ENCODE data around the gene PANK2.
"Not testable (repeated sequence)": the region's sequence is repeated elsewhere in the genome, so short reads cannot be mapped to it uniquely, and the experiment has no call there.

PANK2 gene

DNA sequence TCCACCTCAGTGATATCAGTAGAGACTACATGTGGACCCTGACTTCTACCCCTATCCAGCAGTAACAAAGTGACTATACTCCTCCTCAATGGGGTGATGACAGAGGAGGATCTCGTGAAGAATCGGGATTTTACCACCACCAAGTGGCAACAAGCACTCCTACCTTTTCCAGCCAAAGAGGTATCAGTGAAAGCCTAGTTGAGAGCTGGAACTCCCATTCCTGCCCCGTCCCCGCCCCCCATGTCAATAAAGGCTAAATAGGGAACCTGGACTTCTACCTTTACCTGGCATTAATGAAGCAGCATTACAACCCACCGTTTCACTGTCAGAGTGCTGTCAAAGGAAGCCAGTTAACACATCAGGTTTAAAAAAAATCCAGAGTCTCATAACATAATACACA, 80.8 kb downstream of the PANK2 start:
- DNase-seq = no peak
- Histone ChIP-seq H3K4me1 (ENCODE audit: control extremely low read depth in 1 of 4, control insufficient read depth in 4 of 4, insufficient read depth in 4 of 4, low read length in 3 of 4) (no peaks in the 10 kb centered on the region), H3K27me3 (replicated peaks in 2 of 5; ENCODE audit: control insufficient read depth in 4 of 5, insufficient read depth in 5 of 5, low read length in 4 of 5) (no peaks in the 10 kb centered on the region), H3K9me3 (ENCODE audit: control extremely low read depth in 1 of 5, control insufficient read depth in 4 of 5, insufficient read depth in 2 of 5, low read depth in 1 of 5, low read length in 4 of 5) (peaks cover 0 to 2% (median 0%) of the 10 kb centered on the region in 5 experiments), H3K27ac (ENCODE audit: insufficient read depth in 1 of 2, low read depth in 1 of 2, low read length in 2 of 2, poor library complexity in 1 of 2, severe bottlenecking in 2 of 2) (no peak overlapping the region), H3K36me3 (ENCODE audit: control insufficient read depth in 4 of 4, insufficient read depth in 4 of 4, low read length in 3 of 4) (peaks cover 11 to 34% (median 25%) of the 10 kb centered on the region in 4 experiments), H3K4me3 (ENCODE audit: control insufficient read depth in 1 of 7, extremely low read depth in 1 of 7, insufficient read depth in 4 of 7, low read depth in 2 of 7, low read length in 6 of 7) (no peak overlapping the region)
- WGBS (ENCODE audit: insufficient coverage) = 100% methylated on average over 5 of the region's 5 CpGs
- ChIA-PET CTCF (interaction anchor here (0.9 to 1.2 kb wide), 4 partner anchors 31 to 138 kb away, joined by 3 read pairs; no protein-coding TSS in a partner anchor), POLR2A (no interaction called here)

DNA sequence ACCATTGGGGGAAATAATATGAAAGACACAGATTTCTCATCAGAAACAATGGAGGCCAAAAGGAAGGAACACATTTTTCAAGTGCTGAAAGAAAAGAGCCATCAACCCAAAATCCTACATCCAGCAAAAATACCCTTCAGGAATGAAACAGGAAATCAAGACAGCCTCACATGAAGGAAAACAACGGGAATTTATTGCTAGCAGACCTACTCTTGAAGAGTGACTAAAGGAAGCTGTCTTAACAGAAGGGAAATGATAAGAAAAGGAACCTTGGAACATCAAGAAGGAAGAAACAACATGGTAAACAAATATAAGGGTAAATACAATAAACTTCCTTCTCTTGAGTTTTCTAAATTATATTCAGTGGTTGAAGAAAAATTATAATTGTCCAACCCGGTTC, 82.0 kb downstream of the PANK2 start:
- CTCF ChIA-PET = interaction anchor here (0.8 kb wide), 1 partner anchor 113 kb away, joined by 3 read pairs; no protein-coding TSS in a partner anchor
- peaks cover 13 to 38% (median 27%) of the 10 kb centered on the region in 4 experiments for H3K36me3 ChIP-seq (ENCODE audit: control insufficient read depth in 4 of 4, insufficient read depth in 4 of 4, low read length in 3 of 4)

DNA sequence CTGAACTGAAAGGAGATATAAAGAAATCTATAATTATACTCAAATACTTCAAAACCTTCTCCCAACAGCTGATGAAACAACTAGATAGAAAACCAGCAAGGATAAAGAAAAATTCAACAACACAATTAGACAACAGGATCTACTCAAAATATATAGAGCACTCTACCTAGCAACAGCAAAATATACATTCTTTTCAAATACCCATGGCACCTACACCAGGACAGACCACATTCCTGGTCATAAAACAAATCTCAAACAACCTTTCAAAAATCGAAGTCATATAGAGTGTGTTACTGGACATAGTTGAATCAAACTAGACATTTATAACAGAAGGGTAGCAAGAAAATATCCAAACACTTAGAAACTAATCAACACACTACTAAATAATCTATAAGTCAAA, 83.0 kb downstream of the PANK2 start:
- Histone ChIP-seq H3K9me3 (ENCODE audit: control extremely low read depth in 1 of 5, control insufficient read depth in 4 of 5, insufficient read depth in 2 of 5, low read depth in 1 of 5, low read length in 4 of 5) (peaks cover 0 to 2% (median 0%) of the 10 kb centered on the region in 5 experiments), H3K4me3 (ENCODE audit: control insufficient read depth in 1 of 7, extremely low read depth in 1 of 7, insufficient read depth in 4 of 7, low read depth in 2 of 7, low read length in 6 of 7) (no peak overlapping the region), H3K4me1 (ENCODE audit: control extremely low read depth in 1 of 4, control insufficient read depth in 4 of 4, insufficient read depth in 4 of 4, low read length in 3 of 4) (no peaks in the 10 kb centered on the region), H3K36me3 (ENCODE audit: control insufficient read depth in 4 of 4, insufficient read depth in 4 of 4, low read length in 3 of 4) (peaks cover 8 to 30% (median 22%) of the 10 kb centered on the region in 4 experiments), H3K27me3 (replicated peaks in 2 of 5; ENCODE audit: control insufficient read depth in 4 of 5, insufficient read depth in 5 of 5, low read length in 4 of 5) (no peaks in the 10 kb centered on the region), H3K27ac (ENCODE audit: insufficient read depth in 1 of 2, low read depth in 1 of 2, low read length in 2 of 2, poor library complexity in 1 of 2, severe bottlenecking in 2 of 2) (no peak overlapping the region)
- POLR2A ChIA-PET = no interaction called here
- WGBS (ENCODE audit: insufficient coverage) = no CpG with 5 or more reads among the region's 1 CpG
- CTCF ChIA-PET = interaction anchor here (0.8 kb wide), 1 partner anchor 112 kb away, joined by 3 read pairs; no protein-coding TSS in a partner anchor
- DNase-seq = no peak

More for the DNA sequence above, 82.0 kb downstream of the PANK2 start:
- no peaks in the 10 kb centered on the region for H3K27me3 ChIP-seq (replicated peaks in 2 of 5; ENCODE audit: control insufficient read depth in 4 of 5, insufficient read depth in 5 of 5, low read length in 4 of 5)
- H3K9me3 ChIP-seq (ENCODE audit: control extremely low read depth in 1 of 5, control insufficient read depth in 4 of 5, insufficient read depth in 2 of 5, low read depth in 1 of 5, low read length in 4 of 5) = peaks cover 0 to 2% (median 0%) of the 10 kb centered on the region in 5 experiments
- H3K4me3 ChIP-seq (ENCODE audit: control insufficient read depth in 1 of 7, extremely low read depth in 1 of 7, insufficient read depth in 4 of 7, low read depth in 2 of 7, low read length in 6 of 7) = no peak overlapping the region
- no peaks in the 10 kb centered on the region for H3K4me1 ChIP-seq (ENCODE audit: control extremely low read depth in 1 of 4, control insufficient read depth in 4 of 4, insufficient read depth in 4 of 4, low read length in 3 of 4)
- DNase-seq = no peak
- WGBS (ENCODE audit: insufficient coverage) = no CpG with 5 or more reads among the region's 2 CpGs
- POLR2A ChIA-PET = no interaction called here
- H3K27ac ChIP-seq (ENCODE audit: insufficient read depth in 1 of 2, low read depth in 1 of 2, low read length in 2 of 2, poor library complexity in 1 of 2, severe bottlenecking in 2 of 2) = no peak overlapping the region

DNA sequence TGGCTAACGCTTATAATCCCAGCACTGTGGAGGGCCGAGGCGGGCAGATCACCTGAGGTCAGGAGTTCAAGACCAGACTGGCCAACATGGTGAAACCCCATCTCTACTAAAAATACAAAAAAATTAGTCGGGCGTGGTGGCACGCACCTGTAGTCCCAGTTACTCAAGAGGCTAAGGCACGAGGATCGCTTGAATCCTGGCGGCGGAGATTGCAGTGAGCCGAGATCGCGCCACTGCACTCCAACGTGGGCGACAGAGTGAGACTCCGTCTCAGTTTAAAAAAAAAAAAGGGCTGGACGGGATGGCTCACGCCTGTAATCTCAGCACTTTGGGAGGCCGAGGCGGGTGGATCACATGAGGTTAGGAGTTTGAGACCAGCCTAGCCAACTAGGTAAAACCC, 83.4 kb downstream of the PANK2 start:
- H3K9me3 ChIP-seq (ENCODE audit: control extremely low read depth in 1 of 5, control insufficient read depth in 4 of 5, insufficient read depth in 2 of 5, low read depth in 1 of 5, low read length in 4 of 5); H3K4me3 ChIP-seq (ENCODE audit: control insufficient read depth in 1 of 7, extremely low read depth in 1 of 7, insufficient read depth in 4 of 7, low read depth in 2 of 7, low read length in 6 of 7); H3K4me1 ChIP-seq (ENCODE audit: control extremely low read depth in 1 of 4, control insufficient read depth in 4 of 4, insufficient read depth in 4 of 4, low read length in 3 of 4); POLR2A ChIA-PET; H3K27ac ChIP-seq (ENCODE audit: insufficient read depth in 1 of 2, low read depth in 1 of 2, low read length in 2 of 2, poor library complexity in 1 of 2, severe bottlenecking in 2 of 2); DNase-seq; H3K27me3 ChIP-seq (replicated peaks in 2 of 5; ENCODE audit: control insufficient read depth in 4 of 5, insufficient read depth in 5 of 5, low read length in 4 of 5): not testable (repeated sequence)
- H3K36me3 ChIP-seq (ENCODE audit: control insufficient read depth in 4 of 4, insufficient read depth in 4 of 4, low read length in 3 of 4) = peaks cover 8 to 26% (median 19%) of the 10 kb centered on the region in 4 experiments
- CTCF ChIA-PET = interaction anchor here (0.6 to 0.7 kb wide), 2 partner anchors 32 to 111 kb away, joined by 4 read pairs; no protein-coding TSS in a partner anchor
- WGBS (ENCODE audit: insufficient coverage) = 98% methylated on average over 14 of the region's 20 CpGs

DNA sequence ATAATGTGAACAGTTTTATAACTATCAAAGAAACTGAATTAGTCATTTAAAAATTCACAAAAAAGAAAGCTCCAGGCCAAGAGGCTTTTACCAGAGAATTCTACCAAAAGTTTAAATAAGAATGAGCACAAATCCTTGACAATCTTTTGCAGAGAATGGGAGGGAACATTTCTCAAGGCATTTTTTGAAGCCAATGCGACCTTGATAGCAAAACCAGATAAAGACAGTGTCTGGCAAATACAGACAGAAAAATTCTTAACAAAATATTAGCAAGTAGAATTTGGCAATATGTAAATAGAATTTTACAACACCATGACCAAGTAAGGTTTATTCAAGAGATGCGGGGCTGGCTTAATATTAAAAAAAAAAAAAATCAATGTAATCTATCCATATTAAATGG, 84.5 kb downstream of the PANK2 start:
- POLR2A ChIA-PET = no interaction called here
- Histone ChIP-seq H3K4me1 (ENCODE audit: control extremely low read depth in 1 of 4, control insufficient read depth in 4 of 4, insufficient read depth in 4 of 4, low read length in 3 of 4) (no peaks in the 10 kb centered on the region), H3K27ac (ENCODE audit: insufficient read depth in 1 of 2, low read depth in 1 of 2, low read length in 2 of 2, poor library complexity in 1 of 2, severe bottlenecking in 2 of 2) (no peak overlapping the region), H3K9me3 (ENCODE audit: control extremely low read depth in 1 of 5, control insufficient read depth in 4 of 5, insufficient read depth in 2 of 5, low read depth in 1 of 5, low read length in 4 of 5) (peaks cover 0 to 2% (median 0%) of the 10 kb centered on the region in 5 experiments), H3K4me3 (ENCODE audit: control insufficient read depth in 1 of 7, extremely low read depth in 1 of 7, insufficient read depth in 4 of 7, low read depth in 2 of 7, low read length in 6 of 7) (no peak overlapping the region), H3K27me3 (replicated peaks in 2 of 5; ENCODE audit: control insufficient read depth in 4 of 5, insufficient read depth in 5 of 5, low read length in 4 of 5) (no peaks in the 10 kb centered on the region), H3K36me3 (ENCODE audit: control insufficient read depth in 4 of 4, insufficient read depth in 4 of 4, low read length in 3 of 4) (peaks cover 8 to 25% (median 18%) of the 10 kb centered on the region in 4 experiments)
- no peak for DNase-seq
- WGBS (ENCODE audit: insufficient coverage) = 100% methylated on average over 1 of the region's 2 CpGs
- CTCF ChIA-PET = no interaction called here

DNA sequence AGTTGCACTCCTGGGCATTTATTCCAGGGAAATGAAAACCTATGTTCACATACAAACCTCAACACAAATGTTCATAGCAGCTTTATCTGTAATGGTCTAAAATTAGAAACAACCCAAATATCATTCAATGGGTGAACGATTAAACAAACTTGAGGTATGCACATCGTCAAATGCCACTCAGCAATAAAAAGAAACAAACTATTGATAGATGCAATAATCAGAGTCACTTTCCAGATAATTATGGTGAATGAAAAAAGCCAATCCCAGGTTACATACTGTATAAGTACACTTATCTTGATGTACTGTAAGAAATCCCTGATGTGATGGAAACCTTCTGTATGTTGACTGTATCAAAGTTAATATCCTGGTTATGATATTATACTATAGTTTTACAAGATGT, 87.3 kb downstream of the PANK2 start:
- H3K9me3 ChIP-seq (ENCODE audit: control extremely low read depth in 1 of 5, control insufficient read depth in 4 of 5, insufficient read depth in 2 of 5, low read depth in 1 of 5, low read length in 4 of 5) = peaks cover 0 to 2% (median 0%) of the 10 kb centered on the region in 5 experiments
- ChIA-PET CTCF (interaction anchor here (0.9 to 2.1 kb wide), 3 partner anchors 14 to 94 kb away, joined by 3 to 6 read pairs (median 3); no protein-coding TSS in a partner anchor), POLR2A (no interaction called here)
- peaks cover 4 to 13% (median 8%) of the 10 kb centered on the region in 4 experiments for H3K36me3 ChIP-seq (ENCODE audit: control insufficient read depth in 4 of 4, insufficient read depth in 4 of 4, low read length in 3 of 4)
- H3K4me3 ChIP-seq (ENCODE audit: control insufficient read depth in 1 of 7, extremely low read depth in 1 of 7, insufficient read depth in 4 of 7, low read depth in 2 of 7, low read length in 6 of 7) = no peak overlapping the region
- WGBS (ENCODE audit: insufficient coverage) = no CpG with 5 or more reads among the region's 2 CpGs
- no peak overlapping the region for H3K27ac ChIP-seq (ENCODE audit: insufficient read depth in 1 of 2, low read depth in 1 of 2, low read length in 2 of 2, poor library complexity in 1 of 2, severe bottlenecking in 2 of 2)
- no peak for DNase-seq
- H3K27me3 ChIP-seq (replicated peaks in 2 of 5; ENCODE audit: control insufficient read depth in 4 of 5, insufficient read depth in 5 of 5, low read length in 4 of 5) = no peaks in the 10 kb centered on the region
- H3K4me1 ChIP-seq (ENCODE audit: control extremely low read depth in 1 of 4, control insufficient read depth in 4 of 4, insufficient read depth in 4 of 4, low read length in 3 of 4) = peaks cover 3 to 18% (median 11%) of the 10 kb centered on the region in 4 experiments

All from common myeloid progenitor, CD34-positive (primary cell).